Measurements from ENCODE around the gene HRH3.
A peak's percentile ranks its signal among the peaks of the same experiment; 100 is the strongest.

The HRH3 gene

DNA sequence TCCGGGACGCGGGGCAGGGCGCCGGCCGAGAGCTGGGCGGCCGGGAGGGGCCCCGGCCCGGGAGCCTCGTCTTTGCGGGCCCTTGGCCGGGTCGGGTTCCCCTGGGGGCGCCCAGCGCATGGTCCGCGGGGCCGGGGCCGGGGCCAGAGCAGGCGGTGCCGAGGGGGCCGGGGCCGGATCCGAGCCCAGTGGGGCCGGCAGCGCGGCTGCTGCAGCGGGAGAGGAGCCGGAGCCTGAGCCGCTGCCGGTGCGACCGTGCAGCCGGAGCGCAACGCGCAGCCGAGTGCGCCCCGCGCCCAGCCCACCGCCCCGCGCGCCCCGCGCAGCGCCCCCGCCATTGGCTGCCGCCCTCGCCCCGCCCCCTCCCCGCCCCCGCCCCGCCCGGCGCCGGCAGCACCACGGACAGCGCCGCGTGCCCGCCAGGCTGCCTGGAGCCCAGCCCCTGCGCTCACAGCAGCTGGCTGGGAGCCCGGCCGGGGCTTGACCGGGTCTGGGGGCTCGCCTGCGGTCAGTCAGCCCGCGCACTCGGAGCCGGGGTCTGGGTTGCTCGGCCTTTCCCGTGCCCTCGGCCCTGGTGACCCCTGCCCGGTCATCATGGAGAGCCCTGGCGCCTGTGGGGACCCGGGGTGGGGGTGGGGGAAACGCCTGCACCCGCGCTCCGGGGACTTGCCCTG lies at the start of gene HRH3:
TSS of gene HRH3 (minus strand) at position 287 of the 674 bp plus-strand sequence. CDS start 308 bp downstream, outside the sequence.
- peaks cover 76% of the 10 kb centered on the region for H3K27me3 ChIP-seq (replicated peaks; ENCODE audit: control insufficient read depth, insufficient read depth, low read length)
- H3K4me1 ChIP-seq (ENCODE audit: control insufficient read depth, insufficient read depth, low read length) = no peaks in the 10 kb centered on the region
- H3K4me3 ChIP-seq (ENCODE audit: low read length) = no peak within 1 kb of the TSS
- no peaks in the 10 kb centered on the region for H3K36me3 ChIP-seq (ENCODE audit: control insufficient read depth, insufficient read depth, low read length, severe bottlenecking)
- H3K9ac ChIP-seq (ENCODE audit: low read length) = no peak within 1 kb of the TSS
- DNase-seq (ENCODE audit: low read depth) = peak; percentile 76
- no peaks in the 10 kb centered on the region for H3K9me3 ChIP-seq (ENCODE audit: control insufficient read depth, low read length)

DNA sequence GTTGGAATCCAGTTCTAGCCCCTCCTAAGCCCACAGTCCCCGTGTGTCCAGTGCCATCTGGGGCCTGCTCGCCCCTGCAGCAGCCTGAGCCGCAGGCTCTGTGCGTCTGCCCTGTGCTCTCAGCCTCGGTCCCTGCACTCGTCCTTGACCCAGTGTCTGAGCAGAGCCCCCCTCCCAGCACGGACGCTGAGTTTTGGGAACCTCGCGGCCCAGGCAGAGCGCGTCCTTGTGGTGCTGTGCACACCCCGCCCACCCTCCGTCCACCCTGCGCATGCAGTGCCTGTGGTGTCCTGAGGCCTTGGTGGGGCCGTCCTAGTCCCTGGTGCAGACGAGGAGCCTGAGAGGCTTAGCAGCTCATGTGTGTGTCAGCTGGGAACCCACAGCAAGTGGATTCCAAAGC lies 49.8 kb upstream of the HRH3 start:
- no peak overlapping the region for H3K4me3 ChIP-seq (ENCODE audit: low read length)
- H3K9ac ChIP-seq (ENCODE audit: low read length) = no peak overlapping the region
- H3K9me3 ChIP-seq (ENCODE audit: control insufficient read depth, low read length) = peaks cover 9% of the 10 kb centered on the region
- no peaks in the 10 kb centered on the region for H3K27me3 ChIP-seq (replicated peaks; ENCODE audit: control insufficient read depth, insufficient read depth, low read length)
- H3K36me3 ChIP-seq (ENCODE audit: control insufficient read depth, insufficient read depth, low read length, severe bottlenecking) = peaks cover 47% of the 10 kb centered on the region
- DNase-seq (ENCODE audit: low read depth) = no peak
- H3K4me1 ChIP-seq (ENCODE audit: control insufficient read depth, insufficient read depth, low read length) = no peaks in the 10 kb centered on the region

DNA sequence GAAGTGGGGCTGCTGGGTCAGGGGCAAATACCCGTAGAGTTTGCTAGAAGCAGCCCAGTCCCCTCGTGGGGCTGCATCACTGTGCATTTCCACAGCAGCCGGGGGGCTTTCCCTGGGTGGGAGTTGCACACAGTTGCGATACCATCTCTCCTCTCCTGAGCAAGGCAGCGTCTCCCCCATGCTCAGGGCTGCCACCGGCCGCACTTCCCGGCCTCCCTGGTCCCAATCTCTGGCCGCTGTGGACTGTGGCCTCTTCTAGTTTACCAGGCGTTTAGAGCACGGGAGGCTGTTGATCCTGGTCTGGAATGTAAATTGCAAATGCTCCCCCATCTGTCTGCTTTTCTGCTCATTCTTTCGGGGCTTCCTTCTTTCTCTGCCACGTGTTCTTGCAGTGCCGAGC lies 49.3 kb upstream of the HRH3 start:
- no peaks in the 10 kb centered on the region for H3K27me3 ChIP-seq (replicated peaks; ENCODE audit: control insufficient read depth, insufficient read depth, low read length)
- H3K36me3 ChIP-seq (ENCODE audit: control insufficient read depth, insufficient read depth, low read length, severe bottlenecking) = peaks cover 49% of the 10 kb centered on the region
- DNase-seq (ENCODE audit: low read depth) = no peak
- no peaks in the 10 kb centered on the region for H3K4me1 ChIP-seq (ENCODE audit: control insufficient read depth, insufficient read depth, low read length)
- peaks cover 9% of the 10 kb centered on the region for H3K9me3 ChIP-seq (ENCODE audit: control insufficient read depth, low read length)
- no peak overlapping the region for H3K4me3 ChIP-seq (ENCODE audit: low read length)
- H3K9ac ChIP-seq (ENCODE audit: low read length) = no peak overlapping the region

DNA sequence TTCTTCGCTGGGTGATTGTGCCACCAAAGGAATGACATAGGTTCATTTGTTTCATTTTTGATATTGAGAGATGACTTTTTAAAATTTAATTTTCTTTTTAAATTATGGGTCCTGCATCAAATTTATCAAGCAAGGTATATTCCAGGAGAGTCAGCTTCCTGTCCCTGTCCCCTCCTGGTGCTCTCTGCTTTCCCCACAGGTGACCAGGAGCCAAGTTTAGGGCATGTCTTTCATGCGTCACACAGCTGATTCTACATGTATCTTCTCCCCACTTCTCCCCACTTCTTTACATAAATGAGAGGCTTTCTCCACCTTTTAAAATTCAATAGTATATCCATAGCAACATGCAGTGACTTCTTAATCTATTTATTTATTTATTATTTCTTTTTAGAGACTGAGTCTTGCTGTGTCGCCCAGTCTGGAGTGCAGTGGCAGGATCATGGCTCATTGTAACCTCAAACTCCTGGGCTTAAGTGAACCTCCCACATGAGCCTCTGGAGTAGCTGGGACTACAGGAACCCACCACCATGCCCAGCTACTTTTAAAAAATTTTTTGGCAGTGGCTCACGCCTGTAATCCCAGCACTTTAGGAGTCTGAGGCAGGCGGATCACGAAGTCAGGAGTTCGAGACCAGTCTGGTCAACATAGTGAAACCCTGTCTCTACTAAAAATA lies 48.3 kb upstream of the HRH3 start:
- no peak for DNase-seq (ENCODE audit: low read depth)
- H3K9me3 ChIP-seq (ENCODE audit: control insufficient read depth, low read length) = peaks cover 9% of the 10 kb centered on the region
- no peaks in the 10 kb centered on the region for H3K4me1 ChIP-seq (ENCODE audit: control insufficient read depth, insufficient read depth, low read length)
- no peak overlapping the region for H3K9ac ChIP-seq (ENCODE audit: low read length)
- no peaks in the 10 kb centered on the region for H3K27me3 ChIP-seq (replicated peaks; ENCODE audit: control insufficient read depth, insufficient read depth, low read length)
- H3K4me3 ChIP-seq (ENCODE audit: low read length) = no peak overlapping the region
- peaks cover 47% of the 10 kb centered on the region for H3K36me3 ChIP-seq (ENCODE audit: control insufficient read depth, insufficient read depth, low read length, severe bottlenecking)

DNA sequence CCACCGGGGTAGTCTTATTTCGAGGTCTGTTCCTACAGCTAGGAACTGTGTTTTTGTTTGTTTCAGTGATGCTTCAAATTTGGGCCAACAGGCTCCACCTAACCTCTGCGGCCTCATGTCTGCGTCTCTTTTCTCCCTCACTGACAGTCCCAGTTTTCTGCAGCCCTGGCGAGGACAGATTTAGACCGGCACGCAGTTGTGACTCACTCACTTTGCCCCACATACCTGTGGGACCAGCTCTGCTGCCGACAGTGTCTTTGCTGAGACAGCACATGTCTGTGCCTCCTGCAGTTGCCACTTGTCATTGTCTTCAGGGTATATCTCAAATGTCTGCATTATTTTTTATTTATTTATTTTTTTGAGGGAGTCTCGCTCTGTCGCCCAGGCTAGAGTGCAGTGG lies 47.5 kb upstream of the HRH3 start:
- Histone ChIP-seq H3K9ac (ENCODE audit: low read length) (no peak overlapping the region), H3K36me3 (ENCODE audit: control insufficient read depth, insufficient read depth, low read length, severe bottlenecking) (peaks cover 47% of the 10 kb centered on the region), H3K4me1 (ENCODE audit: control insufficient read depth, insufficient read depth, low read length) (no peaks in the 10 kb centered on the region), H3K27me3 (replicated peaks; ENCODE audit: control insufficient read depth, insufficient read depth, low read length) (no peaks in the 10 kb centered on the region), H3K9me3 (ENCODE audit: control insufficient read depth, low read length) (peaks cover 9% of the 10 kb centered on the region), H3K4me3 (ENCODE audit: low read length) (no peak overlapping the region)
- no peak for DNase-seq (ENCODE audit: low read depth)

DNA sequence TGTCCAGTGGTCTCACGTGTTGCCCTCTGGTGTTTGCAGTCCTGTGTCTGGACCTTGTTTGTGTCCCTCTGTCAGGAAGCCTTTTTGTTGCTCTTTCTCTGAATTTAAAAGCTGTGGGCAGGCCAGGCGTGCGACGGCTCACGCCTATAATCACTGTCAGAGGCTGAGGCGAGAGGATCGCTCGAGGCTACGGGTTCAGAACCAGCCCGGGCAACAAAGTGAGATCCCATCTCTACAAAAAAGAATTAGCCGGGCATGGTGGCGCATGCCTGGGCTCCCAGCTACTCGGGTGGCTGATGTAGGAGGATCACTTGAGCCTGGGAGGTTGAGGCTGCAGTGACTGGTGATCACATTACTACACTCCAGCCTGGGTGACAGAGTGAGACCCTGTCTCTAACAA lies 46.8 kb upstream of the HRH3 start:
- H3K4me3 ChIP-seq (ENCODE audit: low read length) = no peak overlapping the region
- H3K4me1 ChIP-seq (ENCODE audit: control insufficient read depth, insufficient read depth, low read length) = no peaks in the 10 kb centered on the region
- no peak for DNase-seq (ENCODE audit: low read depth)
- H3K9ac ChIP-seq (ENCODE audit: low read length) = no peak overlapping the region
- H3K27me3 ChIP-seq (replicated peaks; ENCODE audit: control insufficient read depth, insufficient read depth, low read length) = no peaks in the 10 kb centered on the region
- H3K9me3 ChIP-seq (ENCODE audit: control insufficient read depth, low read length) = peaks cover 9% of the 10 kb centered on the region
- H3K36me3 ChIP-seq (ENCODE audit: control insufficient read depth, insufficient read depth, low read length, severe bottlenecking) = peaks cover 47% of the 10 kb centered on the region

DNA sequence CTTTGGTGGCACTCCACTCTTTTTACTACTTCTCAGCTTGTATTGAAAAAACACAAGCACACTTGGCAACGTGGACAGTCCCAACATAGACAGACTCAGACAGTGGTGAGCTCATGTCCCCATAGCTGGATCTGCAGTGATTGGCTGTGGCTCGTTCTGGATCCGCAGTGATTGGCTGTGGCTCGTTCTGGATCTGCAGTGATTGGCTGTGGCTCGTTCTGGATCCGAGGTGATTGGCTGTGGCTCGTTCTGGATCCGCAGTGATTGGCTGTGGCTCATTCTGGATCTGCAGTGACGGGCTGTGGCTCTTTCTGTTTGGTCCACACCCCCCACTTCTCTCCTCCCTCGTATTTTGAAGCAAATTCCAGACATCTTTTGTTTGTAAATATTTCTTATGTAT lies 46.3 kb upstream of the HRH3 start:
- Histone ChIP-seq H3K27me3 (replicated peaks; ENCODE audit: control insufficient read depth, insufficient read depth, low read length) (no peaks in the 10 kb centered on the region), H3K4me1 (ENCODE audit: control insufficient read depth, insufficient read depth, low read length) (no peaks in the 10 kb centered on the region), H3K9ac (ENCODE audit: low read length) (no peak overlapping the region), H3K36me3 (ENCODE audit: control insufficient read depth, insufficient read depth, low read length, severe bottlenecking) (peaks cover 49% of the 10 kb centered on the region), H3K9me3 (ENCODE audit: control insufficient read depth, low read length) (peaks cover 9% of the 10 kb centered on the region), H3K4me3 (ENCODE audit: low read length) (no peak overlapping the region)
- no peak for DNase-seq (ENCODE audit: low read depth)

DNA sequence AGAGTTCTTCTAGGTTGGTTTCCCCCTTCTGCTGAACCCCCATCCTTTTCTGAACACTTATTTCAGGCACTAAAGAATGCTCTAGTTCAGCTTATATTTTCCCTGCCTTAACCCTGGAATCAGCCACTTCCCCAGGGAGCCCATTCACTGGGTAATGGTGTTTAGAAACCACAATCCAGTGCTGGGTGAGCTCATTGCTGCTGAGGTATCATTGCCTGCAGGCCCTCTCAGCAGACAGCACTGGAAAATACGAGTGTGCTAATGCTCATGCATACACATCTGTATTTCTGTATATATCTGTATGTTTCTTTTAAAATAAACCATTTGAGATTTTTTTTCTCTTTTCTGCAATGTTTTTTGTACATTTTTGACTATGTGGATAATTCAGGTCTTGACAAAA lies 45.3 kb upstream of the HRH3 start:
- Histone ChIP-seq H3K9me3 (ENCODE audit: control insufficient read depth, low read length) (peaks cover 9% of the 10 kb centered on the region), H3K9ac (ENCODE audit: low read length) (no peak overlapping the region), H3K4me3 (ENCODE audit: low read length) (no peak overlapping the region), H3K27me3 (replicated peaks; ENCODE audit: control insufficient read depth, insufficient read depth, low read length) (no peaks in the 10 kb centered on the region), H3K36me3 (ENCODE audit: control insufficient read depth, insufficient read depth, low read length, severe bottlenecking) (peaks cover 56% of the 10 kb centered on the region), H3K4me1 (ENCODE audit: control insufficient read depth, insufficient read depth, low read length) (no peaks in the 10 kb centered on the region)
- no peak for DNase-seq (ENCODE audit: low read depth)

DNA sequence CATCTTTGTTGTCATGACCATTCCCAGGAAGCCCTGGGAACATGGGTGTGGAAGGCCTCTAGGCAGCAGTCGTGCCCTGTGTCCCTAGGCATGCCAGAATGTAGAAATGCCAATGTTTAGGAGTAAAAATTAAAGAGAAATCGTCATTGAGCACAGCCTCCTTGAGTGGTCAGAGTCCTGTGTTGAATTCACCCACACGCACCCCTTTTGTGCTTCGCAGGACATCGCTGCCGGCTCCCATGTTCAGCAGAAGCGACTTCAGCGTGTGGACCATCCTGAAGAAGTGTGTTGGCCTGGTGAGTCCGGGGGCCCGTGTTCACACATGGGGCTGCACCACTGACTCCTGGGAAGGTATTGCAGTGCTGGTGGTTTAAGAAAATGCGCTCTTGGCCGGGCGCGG lies 43.3 kb upstream of the HRH3 start:
- DNase-seq (ENCODE audit: low read depth) = no peak
- no peak overlapping the region for H3K4me3 ChIP-seq (ENCODE audit: low read length)
- H3K9ac ChIP-seq (ENCODE audit: low read length) = no peak overlapping the region
- no peaks in the 10 kb centered on the region for H3K27me3 ChIP-seq (replicated peaks; ENCODE audit: control insufficient read depth, insufficient read depth, low read length)
- H3K9me3 ChIP-seq (ENCODE audit: control insufficient read depth, low read length) = peaks cover 9% of the 10 kb centered on the region
- H3K4me1 ChIP-seq (ENCODE audit: control insufficient read depth, insufficient read depth, low read length) = peaks cover 11% of the 10 kb centered on the region
- peaks cover 59% of the 10 kb centered on the region for H3K36me3 ChIP-seq (ENCODE audit: control insufficient read depth, insufficient read depth, low read length, severe bottlenecking)

DNA sequence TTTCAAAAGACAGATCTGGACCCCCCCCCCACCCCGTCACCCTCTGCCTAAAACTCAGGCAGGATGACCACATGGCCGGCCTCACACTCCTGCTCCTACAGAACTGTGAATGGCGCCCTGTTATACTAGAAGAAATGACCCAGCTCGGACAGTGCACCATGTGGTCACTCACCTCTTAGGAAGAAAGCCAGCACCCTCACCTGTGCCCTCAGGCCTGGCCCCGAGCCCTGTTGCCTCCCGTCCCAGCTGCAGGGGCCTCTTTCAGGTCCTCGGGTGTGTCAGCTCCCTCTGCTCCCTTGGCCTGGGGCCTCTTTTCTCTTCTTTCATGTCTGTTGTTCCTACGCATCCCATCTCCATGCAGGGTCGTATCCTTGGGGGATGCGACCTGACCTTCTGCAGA lies 42.0 kb upstream of the HRH3 start:
- H3K4me1 ChIP-seq (ENCODE audit: control insufficient read depth, insufficient read depth, low read length) = peaks cover 17% of the 10 kb centered on the region
- peaks cover 9% of the 10 kb centered on the region for H3K9me3 ChIP-seq (ENCODE audit: control insufficient read depth, low read length)
- no peak overlapping the region for H3K9ac ChIP-seq (ENCODE audit: low read length)
- DNase-seq (ENCODE audit: low read depth) = no peak
- H3K27me3 ChIP-seq (replicated peaks; ENCODE audit: control insufficient read depth, insufficient read depth, low read length) = no peaks in the 10 kb centered on the region
- no peak overlapping the region for H3K4me3 ChIP-seq (ENCODE audit: low read length)
- H3K36me3 ChIP-seq (ENCODE audit: control insufficient read depth, insufficient read depth, low read length, severe bottlenecking) = peaks cover 63% of the 10 kb centered on the region

DNA sequence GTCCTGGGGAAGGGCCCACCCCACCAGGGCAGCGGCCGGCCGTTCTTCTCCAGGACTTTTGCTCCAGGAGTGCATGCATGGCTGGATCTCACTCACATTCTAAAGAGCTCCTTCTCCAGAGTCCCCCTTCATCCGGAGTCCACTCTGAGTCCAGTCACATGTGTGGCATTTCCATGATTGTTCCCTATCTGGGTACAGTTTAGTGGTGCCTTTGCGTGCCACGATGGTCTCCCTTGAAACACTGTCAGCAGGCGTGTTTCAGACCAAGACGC lies 39.2 kb upstream of the HRH3 start:
- H3K27me3 ChIP-seq (replicated peaks; ENCODE audit: control insufficient read depth, insufficient read depth, low read length) = no peaks in the 10 kb centered on the region
- H3K9me3 ChIP-seq (ENCODE audit: control insufficient read depth, low read length) = no peaks in the 10 kb centered on the region
- peaks cover 46% of the 10 kb centered on the region for H3K36me3 ChIP-seq (ENCODE audit: control insufficient read depth, insufficient read depth, low read length, severe bottlenecking)
- H3K4me3 ChIP-seq (ENCODE audit: low read length) = no peak overlapping the region
- no peak overlapping the region for H3K9ac ChIP-seq (ENCODE audit: low read length)
- DNase-seq (ENCODE audit: low read depth) = no peak
- peaks cover 17% of the 10 kb centered on the region for H3K4me1 ChIP-seq (ENCODE audit: control insufficient read depth, insufficient read depth, low read length)
